Stimulated activated CD4-positive, alpha-beta T cell treated with anti-CD3 and anti-CD28 coated beads, Interleukin-12 subunit alpha, Interleukin-12 subunit beta, amount 100 ng/mL, for 4 hours (primary cell): ENCODE measurements around the gene DPP6.

Source experiments
- DNase-seq: peaks from one replicate; pipeline ENCODE4 v3.0.0-alpha.2; 2020

Gene DPP6

GRCh38 chr7:154424350-154424749 is 372.2 kb downstream of the DPP6 start:
- no peak for DNase-seq

DNA sequence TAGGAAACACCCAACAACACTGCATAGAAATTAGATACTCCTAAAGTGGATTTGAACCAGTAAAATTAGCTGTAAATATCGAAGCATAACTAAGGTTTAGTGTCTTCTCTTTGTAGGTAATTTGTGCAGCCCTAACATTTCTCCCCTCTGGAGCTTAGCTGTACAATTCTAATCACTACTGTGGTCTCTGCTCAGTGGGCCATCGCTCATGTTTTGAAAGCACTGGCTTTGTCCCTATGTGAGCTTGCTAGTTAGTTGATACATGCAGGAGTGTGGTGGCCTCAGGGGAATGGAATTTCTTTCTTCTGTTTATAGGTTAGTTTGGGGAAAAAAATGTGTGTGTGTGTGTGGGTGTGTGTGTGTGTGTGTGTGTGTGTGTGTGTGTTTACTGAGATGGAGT is 373.1 kb downstream of the DPP6 start:
- no peak for DNase-seq

- no peak for DNase-seq
These were observed 374.6 kb downstream of the DPP6 start for GRCh38 chr7:154426778-154427177.

DNA sequence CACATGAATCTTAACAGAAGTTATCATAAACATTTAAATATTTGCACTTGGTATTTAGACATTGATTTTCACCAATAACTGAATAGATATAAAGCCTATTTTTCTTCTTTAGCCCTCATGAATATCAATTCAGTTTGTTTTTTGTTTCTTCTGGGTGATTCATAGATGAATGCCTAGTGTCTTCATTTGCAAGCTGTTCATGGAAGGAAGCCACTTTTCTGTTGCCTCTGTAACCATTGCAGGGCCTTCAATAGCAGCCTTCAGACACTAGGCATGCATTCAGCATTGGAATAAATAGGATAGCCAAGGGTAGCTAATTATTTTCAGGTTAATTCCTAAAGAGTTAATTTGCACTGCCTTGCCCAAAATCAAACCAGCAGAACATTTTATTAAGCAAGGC is 375.3 kb downstream of the DPP6 start:
- no peak for DNase-seq

GRCh38 chr7:154429666-154430404 is 377.6 kb downstream of the DPP6 start:
- DNase-seq: no peak

GRCh38 chr7:154430640-154431039 is 378.4 kb downstream of the DPP6 start:
- no peak for DNase-seq

DNA sequence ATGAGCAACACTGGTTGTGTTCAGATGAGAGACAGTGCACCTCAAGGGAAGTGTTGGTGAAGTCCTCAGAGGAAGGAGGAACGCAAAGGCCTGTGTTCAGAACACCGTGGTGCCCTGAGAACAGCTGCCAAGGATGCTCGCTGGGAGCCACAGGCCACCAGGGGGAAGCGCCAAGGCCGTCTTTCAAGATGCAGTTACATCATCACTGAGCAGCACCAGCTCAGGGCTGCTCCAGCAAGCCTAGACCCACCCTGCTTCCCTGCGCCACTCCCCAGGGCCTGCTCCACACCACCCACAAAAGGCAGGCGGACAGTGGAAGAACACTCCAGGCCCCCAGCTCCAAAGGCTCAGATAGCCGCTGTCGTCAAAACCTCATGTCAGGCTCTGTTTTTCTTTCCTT is 378.8 kb downstream of the DPP6 start:
- no peak for DNase-seq

GRCh38 chr7:154433632-154434598 is 381.7 kb downstream of the DPP6 start:
- no peak for DNase-seq

DNA sequence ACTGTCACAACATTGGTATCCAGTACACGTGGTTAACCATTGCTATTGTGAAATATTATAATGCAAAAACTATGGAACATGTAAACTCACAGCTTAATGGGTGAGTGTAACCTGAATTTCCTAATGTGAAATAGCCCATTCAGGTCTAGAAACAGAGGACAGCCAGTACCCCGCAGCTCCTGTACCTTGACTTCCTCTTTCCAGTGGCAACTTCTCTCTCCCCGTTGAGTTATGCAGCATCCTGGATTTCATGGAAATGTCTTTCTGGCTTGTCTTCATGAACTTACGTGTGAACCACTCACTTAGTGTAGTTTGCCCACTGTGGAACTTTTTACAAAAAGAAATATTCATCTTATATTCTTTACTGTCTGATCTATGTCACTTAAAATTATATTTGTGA is 384.4 kb downstream of the DPP6 start:
- no peak for DNase-seq

GRCh38 chr7:154437234-154437633 is 385.0 kb downstream of the DPP6 start:
- DNase-seq: no peak

GRCh38 chr7:154438571-154439367 is 386.6 kb downstream of the DPP6 start:
- DNase-seq: no peak

DNA sequence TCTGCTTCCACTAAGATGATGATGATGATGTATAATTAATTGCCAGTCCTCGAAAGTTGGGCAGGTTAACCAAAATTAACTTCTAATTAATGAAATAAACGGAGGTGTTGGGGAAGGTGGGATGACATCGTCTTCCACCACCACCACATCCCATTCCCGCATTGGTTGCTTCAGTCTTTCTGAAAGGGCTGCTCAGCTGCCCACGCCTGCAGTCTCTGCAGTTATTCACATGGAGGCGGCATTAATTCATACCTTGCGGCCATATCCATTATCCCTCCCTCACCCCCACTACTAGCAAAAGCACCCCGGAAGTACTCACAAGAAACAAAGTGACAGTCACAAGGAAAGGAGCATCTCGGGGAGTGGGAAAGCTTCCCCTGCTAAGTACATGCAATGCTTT is 387.9 kb downstream of the DPP6 start:
- no peak for DNase-seq

DNA sequence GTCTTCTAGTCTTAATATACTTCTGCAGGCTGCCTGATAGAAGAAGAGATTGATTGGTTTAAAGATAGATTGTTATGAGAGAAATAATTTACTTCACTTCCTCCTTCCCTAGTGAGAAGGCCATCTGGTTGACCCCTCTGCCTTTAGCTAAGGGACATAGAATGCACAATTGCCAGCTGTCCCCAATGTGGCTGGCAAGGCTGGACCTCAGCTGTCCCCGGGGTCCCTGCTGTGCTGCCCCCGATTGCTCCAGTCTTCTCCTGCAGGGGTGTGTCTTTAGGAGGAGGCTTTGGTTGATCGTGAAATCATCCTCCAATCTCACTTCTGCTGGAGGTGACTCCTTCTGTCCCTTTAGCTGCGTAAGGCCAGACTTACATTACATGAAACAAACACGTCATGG is 388.5 kb downstream of the DPP6 start:
- no peak for DNase-seq

DNA sequence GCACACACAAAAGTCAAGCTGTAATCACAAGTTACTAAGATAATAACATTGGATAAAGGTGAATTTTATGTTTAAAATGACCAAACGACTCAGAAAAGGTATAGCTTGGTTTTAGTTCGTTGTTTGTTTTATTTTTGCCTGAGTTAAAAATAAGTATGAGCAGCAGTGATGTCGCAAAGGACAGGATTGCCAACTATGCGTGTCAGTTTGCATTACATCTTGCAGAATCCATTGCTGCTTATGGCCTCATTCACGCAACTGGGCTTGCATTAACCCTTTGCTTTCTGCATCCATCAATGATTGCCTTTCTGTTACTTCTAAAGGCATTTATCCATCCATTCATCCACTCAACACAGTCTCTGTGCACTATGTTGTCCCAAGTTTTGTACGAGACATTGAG is 389.6 kb downstream of the DPP6 start:
- no peak for DNase-seq

- no peak for DNase-seq
These were observed 390.7 kb downstream of the DPP6 start for GRCh38 chr7:154442939-154443338.

DNA sequence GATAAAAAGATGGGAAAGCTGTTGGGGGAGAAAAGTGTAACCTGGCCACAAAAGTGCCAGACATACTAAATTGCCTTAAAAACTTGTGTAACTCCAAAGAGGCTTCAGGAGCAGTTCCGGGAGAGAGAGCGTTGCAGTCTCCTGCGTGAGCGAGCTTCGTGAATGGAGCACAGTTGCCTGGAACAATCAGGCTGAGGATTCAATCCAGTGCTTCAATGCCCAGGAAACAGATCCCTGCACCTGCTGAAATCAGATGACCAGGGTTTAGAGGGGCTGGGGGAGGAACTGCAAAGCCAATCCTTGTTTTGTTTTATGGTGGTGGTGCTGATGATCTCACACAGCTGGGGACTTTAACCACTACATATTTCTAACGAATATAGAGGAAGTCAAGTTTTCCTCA is 398.3 kb downstream of the DPP6 start:
- no peak for DNase-seq

DNA sequence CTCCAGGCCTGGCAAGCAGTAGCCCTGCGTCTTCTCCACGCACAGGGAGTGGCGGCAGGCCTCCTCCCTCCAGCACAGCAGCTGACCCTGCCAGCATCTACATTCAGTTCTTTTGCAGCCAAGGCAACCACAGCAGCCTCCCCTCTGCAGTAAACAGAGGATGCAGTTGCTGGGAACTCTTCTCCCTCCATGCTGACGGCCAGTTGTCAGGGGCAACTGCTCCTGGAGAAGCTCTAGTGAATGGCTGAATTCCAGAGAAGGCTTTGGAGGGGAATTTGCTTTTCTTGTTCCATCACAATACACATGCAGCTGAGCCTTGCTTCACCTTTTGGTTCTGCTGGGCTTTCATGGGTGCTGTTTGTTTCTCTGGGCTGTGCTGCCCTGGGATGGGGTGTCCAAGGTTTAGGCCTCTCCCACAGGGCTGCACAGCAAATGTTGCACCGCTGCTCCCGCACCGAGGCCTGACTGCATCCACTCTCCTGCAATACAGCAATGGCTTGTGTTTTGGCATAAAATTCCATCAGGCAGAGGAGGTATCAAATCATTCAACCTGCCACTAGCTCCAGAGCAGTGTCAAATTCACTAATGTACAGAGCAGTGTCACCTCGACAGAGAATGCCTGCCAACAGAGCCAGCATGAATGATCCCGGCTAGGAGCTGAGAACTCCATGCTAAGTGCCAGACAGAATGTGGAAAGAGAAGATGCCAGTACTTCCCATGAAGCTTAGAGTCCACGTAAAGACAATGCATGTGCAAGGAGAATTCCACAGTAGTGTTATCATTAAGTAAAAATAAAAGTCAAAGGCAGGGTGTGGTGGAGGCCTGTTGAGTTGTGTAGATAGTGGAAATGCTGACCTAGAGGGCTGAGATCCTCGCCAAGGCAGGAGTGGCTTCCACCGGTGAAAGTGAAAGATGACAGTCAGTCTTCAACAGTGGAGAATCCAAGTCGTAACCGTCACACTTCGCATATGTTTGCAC is 399.6 kb downstream of the DPP6 start:
- no peak for DNase-seq

DNA sequence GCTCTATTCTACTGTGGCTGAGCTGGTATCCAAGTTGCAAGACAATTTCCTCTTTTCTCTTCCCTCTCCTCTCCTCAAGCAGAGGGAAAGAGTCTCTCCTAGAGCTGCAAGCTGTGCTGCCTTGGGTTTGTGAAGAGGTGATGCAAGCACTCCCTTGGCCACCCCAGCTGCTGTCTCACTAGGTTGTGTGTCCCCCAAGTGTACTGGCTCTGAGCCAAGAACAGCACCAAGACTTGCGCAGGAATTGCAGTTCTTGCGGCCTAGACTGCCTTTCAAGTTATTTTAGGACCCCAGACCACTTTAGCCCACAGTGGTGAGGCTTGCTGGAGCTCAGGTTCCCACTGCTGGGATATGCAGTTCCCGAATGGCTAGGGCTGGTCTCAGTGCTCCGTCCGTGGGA is 411.6 kb downstream of the DPP6 start:
- no peak for DNase-seq

DNA sequence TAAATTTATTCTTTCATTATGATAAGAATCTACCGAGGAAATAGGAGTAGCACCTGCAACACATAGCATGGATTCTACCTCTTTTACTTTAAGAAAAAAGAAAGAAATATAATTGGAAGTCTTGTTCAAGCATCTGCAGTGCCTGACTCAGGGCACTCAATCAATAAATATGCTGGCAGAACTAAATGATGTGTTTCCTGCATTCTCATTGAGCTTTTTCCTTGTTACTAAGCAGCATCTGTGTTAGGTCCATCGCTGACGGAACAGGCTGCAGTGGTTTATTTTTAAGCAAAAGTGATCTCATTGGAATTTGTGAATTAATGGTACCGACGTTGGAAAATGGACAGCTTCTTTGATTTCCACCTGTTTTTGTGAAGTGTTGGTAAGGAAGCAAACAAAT is 417.5 kb downstream of the DPP6 start:
- DNase-seq: no peak

DNA sequence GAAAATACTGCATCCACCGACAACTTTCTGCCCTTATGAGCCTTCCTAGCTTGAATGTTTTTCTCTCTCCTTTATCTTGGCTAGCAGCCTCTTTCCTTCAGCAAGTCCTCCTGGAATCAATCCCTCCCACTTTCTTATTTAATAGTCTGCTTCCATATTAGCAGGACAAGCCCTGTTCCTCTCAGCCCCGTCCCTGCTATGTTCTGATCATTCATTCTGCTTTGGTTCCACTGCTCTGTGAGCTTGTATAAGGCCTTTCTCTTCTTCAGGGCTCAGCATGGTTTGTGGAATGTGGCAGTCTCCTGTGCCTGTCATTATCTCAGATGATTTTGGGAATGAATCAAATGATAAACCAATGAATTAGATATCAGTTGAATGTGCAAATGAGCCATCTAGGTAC is 420.1 kb downstream of the DPP6 start:
- DNase-seq: no peak

DNA sequence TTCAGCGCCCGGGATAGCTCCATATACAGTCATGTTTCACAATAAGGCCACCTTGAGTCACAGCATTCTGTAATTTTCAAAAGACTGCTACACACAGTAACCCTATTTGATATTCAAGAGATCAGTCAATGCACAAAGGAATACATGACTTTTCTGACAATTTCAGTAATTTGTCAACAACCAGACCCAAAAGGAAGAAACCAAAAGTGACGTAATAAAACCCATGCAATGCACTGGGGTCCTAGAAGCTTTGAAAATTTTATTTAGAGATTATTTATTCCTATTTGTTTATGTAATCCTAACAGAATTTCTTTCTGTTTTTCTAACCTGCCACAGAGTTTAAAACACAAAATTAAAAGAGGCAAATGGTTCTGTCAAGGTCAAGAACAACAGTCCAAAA is 421.2 kb downstream of the DPP6 start:
- DNase-seq: no peak

DNA sequence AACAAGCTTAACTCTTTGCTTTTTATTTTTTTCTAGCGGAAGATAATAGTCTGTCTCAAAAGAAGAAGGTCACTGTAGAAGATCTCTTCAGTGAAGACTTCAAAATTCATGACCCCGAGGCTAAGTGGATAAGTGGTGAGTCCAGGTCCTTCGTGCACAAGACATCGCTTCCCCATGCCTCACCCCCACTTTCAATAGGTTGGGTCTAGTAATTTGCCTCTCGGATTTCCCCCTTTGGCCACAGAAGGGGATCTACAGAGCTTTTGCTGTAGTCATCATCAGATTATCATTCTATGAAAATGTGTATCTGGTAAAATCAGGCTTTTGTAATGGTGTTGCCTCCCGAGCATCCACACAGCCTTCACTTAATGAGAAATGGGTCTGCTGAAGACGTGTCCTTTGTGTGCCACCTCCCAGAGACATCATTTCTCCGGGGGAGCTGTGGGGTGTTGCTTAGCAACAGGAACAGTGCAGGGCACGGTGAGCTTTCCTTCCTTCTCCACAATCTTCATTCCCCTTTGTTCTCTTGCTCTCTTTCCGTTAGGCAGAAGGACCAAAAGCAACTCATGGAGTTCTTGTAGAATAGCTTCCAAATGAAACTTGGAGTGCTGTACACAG is 422.8 kb downstream of the DPP6 start:
- no peak for DNase-seq
